Measurements from ENCODE around the gene RDH14. TPM values are rescaled to one million over a fixed set of nuclear protein-coding genes. Genes with fewer than 3 reads are reported as not detected.

RDH14 gene
- polyA plus RNA-seq, 2 of the 4 experiments (the other 2 are of a cell fraction) = 37.0 to 44.5 TPM

GRCh38 chr2:18550433-18550832 lies 10.0 kb downstream of the RDH14 start:
- TF ChIP-seq GATA3 (IDR thresholded peaks at IDR 0.05; ENCODE audit: borderline replicate concordance) (no peak), CHD2 (IDR thresholded peaks at IDR 0.05; ENCODE audit: low read length, partially characterized antibody) (no peak), HES2 (IDR thresholded peaks at IDR 0.05) (no peak), NFE2L2 (conservative IDR thresholded peaks at IDR 0.05; ENCODE audit: low read length) (no peak), CHD4 (IDR thresholded peaks at IDR 0.05; ENCODE audit: borderline replicate concordance) (no peak), FOSL2 (IDR thresholded peaks at IDR 0.05) (no peak), FOSL2 (CRISPR knock-in tag; IDR thresholded peaks at IDR 0.05) (no peak), MAX (IDR thresholded peaks at IDR 0.05) (no peak), FOSB (CRISPR knock-in tag; IDR thresholded peaks at IDR 0.05) (no peak), NR3C1 (IDR thresholded peaks at IDR 0.05) (no peak), ZSCAN20 (CRISPR knock-in tag; IDR thresholded peaks at IDR 0.05) (no peak), HOXA7 (CRISPR knock-in tag; IDR thresholded peaks at IDR 0.05) (no peak), REST (IDR thresholded peaks at IDR 0.05) (no peak), USF2 (IDR thresholded peaks at IDR 0.05) (no peak), ATOH8 (CRISPR knock-in tag; IDR thresholded peaks at IDR 0.05; ENCODE audit: low read depth) (no peak), E2F6 (IDR thresholded peaks at IDR 0.05; ENCODE audit: borderline replicate concordance, low read depth) (no peak), MAFK (IDR thresholded peaks at IDR 0.05; ENCODE audit: partially characterized antibody) (no peak)
- TF ChIP-seq, protein P1, sequence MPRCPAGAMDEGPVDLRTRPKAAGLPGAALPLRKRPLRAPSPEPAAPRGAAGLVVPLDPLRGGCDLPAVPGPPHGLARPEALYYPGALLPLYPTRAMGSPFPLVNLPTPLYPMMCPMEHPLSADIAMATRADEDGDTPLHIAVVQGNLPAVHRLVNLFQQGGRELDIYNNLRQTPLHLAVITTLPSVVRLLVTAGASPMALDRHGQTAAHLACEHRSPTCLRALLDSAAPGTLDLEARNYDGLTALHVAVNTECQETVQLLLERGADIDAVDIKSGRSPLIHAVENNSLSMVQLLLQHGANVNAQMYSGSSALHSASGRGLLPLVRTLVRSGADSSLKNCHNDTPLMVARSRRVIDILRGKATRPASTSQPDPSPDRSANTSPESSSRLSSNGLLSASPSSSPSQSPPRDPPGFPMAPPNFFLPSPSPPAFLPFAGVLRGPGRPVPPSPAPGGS (IDR thresholded peaks at IDR 0.05) = no peak
- no peak overlapping the region for H3K4me2 ChIP-seq
- H3K4me3 ChIP-seq = no peak overlapping the region
- H3K9me3 ChIP-seq = no peaks in the 10 kb centered on the region
- no peak overlapping the region for H3K27ac ChIP-seq
- DNase-seq (ENCODE audit: low read depth in 1 of 2, low spot score in 1 of 2) (no peak), ATAC-seq (no peak), FAIRE-seq (no peak)
- H3K4me1 ChIP-seq = peaks cover 7% of the 10 kb centered on the region; the same call in 2 of the 3 replicates
- ChIA-PET POLR2A (no interaction called here), CTCF (no interaction called here)
- WGBS (ENCODE audit: missing lambda C conversion rate) = 48% methylated on average over 2 of the region's 2 CpGs

DNA sequence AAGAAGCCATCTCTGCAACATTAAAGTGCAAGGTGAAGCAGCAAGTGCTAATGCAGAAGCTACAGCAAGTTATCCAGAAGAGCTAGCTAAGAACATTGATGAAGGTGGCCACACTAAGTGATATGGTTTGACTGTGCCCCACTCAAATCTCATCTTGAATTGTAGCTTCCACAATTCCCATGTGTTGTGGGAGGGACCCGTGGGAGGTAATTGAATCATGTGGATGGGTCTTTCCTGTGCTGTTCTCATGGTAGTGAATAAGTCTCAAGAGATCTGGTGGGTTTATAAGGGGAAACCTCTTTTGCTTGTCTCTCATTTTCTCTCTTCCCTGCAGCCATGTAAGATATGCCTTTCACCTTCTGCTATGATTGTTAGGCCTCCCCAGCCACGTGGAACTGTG lies 11.4 kb downstream of the RDH14 start:
- DNase-seq (ENCODE audit: low read depth in 1 of 2, low spot score in 1 of 2) = no peak
- ChIA-PET POLR2A (no interaction called here), CTCF (interaction anchor here (1.2 to 1.7 kb wide), 2 partner anchors 10 to 12 kb away, joined by 3 to 4 read pairs; no protein-coding TSS in a partner anchor)
- ATAC-seq = no peak
- Histone ChIP-seq H3K4me3 (no peak overlapping the region), H3K4me1 (peaks cover 7% of the 10 kb centered on the region; the same call in 2 of the 3 replicates), H3K4me2 (no peak overlapping the region), H3K9me3 (no peaks in the 10 kb centered on the region), H3K27ac (no peak overlapping the region)
- TF ChIP-seq JUNB (IDR thresholded peaks at IDR 0.05) = no peak
- no peak for TF ChIP-seq HDAC2 (IDR thresholded peaks at IDR 0.05)
- 70% methylated on average over 2 of the region's 2 CpGs for WGBS (ENCODE audit: missing lambda C conversion rate)
- no peak for FAIRE-seq

Measured in A549 (cell line).